IPS-18c (cell line): ENCODE measurements around the gene C3orf33.

ENCODE experiments used
- H3K4me3 ChIP-seq: 2 replicates; pipeline ENCODE4 v1.7.0; 2013; ENCODE audit warnings: low read depth, mild to moderate bottlenecking, low read length, moderate library complexity; ENCODE audit not compliant: insufficient read depth
- H3K9me3 ChIP-seq: one replicate; pipeline ENCODE4 v1.6.1; 2013; ENCODE audit warnings: mild to moderate bottlenecking, low read length, moderate library complexity; ENCODE audit not compliant: control insufficient read depth, insufficient read depth

The C3orf33 gene

DNA sequence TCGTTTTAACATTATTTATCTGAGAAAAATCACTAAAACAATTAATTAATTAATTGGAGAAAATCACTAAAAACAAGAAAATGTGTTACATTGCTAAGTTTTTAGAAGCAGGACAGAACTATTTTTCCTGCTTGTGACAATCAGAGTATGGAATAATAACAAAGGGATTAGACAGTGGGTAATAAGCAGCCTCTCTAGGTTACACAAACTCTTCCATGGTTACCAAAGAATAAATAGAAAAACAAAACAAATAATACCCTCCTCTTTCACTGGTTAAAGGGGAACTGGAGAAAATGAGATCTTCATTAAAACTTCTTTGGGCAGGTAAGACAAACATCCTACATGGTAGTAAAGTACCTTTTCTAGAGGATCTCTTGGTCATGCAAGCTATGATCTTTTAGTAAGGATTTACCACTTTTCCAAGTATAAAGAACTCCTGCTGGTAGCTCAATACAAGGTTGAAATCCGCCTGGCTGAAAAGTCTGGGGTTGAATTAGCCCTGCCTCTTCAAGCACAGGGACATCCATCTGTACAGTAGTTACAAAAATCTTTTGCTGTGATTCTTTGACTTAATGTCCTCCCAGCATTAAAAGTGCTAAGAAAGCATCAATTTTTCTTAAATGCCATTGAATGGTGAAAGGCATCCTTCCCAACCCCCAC is 58.7 kb downstream of the C3orf33 start:
- H3K4me3 ChIP-seq: no peak overlapping the region

GRCh38 chr3:155746703-155747102 is 59.4 kb downstream of the C3orf33 start:
- H3K4me3 ChIP-seq: no peak overlapping the region

More for the DNA sequence above, 58.7 kb downstream of the C3orf33 start:
- H3K9me3 ChIP-seq: no peaks in the 10 kb centered on the region

GRCh38 chr3:155745795-155746550 is 60.1 kb downstream of the C3orf33 start:
- peak overlapping the region; percentile 34; the same call in 1 of the 2 replicates for H3K4me3 ChIP-seq
- H3K9me3 ChIP-seq: no peaks in the 10 kb centered on the region

More at GRCh38 chr3:155746703-155747102, 59.4 kb downstream of the C3orf33 start:
- H3K9me3 ChIP-seq: no peaks in the 10 kb centered on the region

DNA sequence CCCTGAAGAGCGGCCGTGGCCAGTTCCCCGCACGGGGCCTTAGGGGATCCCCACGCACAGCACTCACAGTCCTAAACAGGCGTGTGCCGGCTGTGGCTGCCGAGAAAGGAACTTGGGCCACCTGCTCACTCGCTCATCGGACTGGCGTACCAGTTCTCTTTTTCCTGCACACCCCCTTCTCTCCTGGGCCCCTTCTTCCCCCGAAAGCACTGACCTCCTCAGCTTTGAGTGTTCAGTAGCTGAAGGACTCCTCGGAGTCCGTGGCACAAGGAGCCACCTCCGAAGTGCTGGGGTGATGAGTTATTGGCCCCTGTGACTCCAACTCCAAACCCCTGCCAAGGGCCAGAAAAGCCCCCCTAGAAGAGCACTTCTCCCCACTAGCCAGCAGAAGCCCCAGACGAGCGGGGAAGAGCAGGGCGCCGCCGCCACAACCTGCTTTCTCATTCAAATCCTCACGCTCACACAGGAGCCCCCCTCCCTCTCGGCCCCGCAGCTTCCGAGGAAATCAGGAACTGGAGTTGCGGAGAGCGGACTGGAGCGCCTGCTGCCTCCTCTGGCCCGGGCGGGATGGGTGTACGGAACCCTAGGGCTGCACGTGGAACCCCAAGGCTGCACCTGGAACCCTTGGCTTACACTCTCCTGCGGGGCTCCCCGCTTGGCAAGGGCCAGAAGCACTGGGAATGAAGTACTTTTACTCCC is 61.3 kb downstream of the C3orf33 start, which contains the start of gene PLCH1:
PLCH1 (minus strand) TSS at position 446 of the 699 bp plus-strand sequence. CDS start 40,847 bp downstream, outside the sequence.
- H3K9me3 ChIP-seq: no peaks in the 10 kb centered on the region

GRCh38 chr3:155744010-155744625 is 62.0 kb downstream of the C3orf33 start:
- no peaks in the 10 kb centered on the region for H3K9me3 ChIP-seq
- H3K4me3 ChIP-seq: peak overlapping the region; percentile 78

More for the DNA sequence above, 61.3 kb downstream of the C3orf33 start, which contains the start of gene PLCH1:
- H3K4me3 ChIP-seq: peak within 1 kb of the TSS; percentile 78

DNA sequence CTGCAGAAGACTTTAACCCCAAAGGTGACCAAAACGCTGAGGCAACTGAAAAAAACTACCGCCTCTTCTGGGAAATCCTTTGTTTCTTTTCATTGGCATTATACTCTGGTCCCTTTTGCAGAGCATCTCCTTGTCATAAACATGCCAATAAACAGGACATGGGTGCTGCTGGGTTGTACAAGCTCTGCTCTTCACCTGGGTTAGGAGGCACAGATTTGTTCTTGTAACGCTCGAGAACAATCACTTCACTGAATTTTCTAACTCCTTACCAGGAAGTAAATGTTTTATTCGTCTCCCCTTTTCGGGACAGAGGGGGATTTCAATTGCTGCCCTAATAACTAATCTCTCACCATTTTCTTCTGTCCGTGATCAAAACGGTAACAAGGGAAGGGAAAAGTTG is 62.5 kb downstream of the C3orf33 start:
- peak overlapping the region; percentile 78 for H3K4me3 ChIP-seq
- no peaks in the 10 kb centered on the region for H3K9me3 ChIP-seq

GRCh38 chr3:155742349-155742965 is 63.6 kb downstream of the C3orf33 start:
- H3K4me3 ChIP-seq: no peak overlapping the region
- no peaks in the 10 kb centered on the region for H3K9me3 ChIP-seq

GRCh38 chr3:155741603-155742002 is 64.5 kb downstream of the C3orf33 start:
- Histone ChIP-seq H3K9me3 (no peaks in the 10 kb centered on the region), H3K4me3 (no peak overlapping the region)

- Histone ChIP-seq H3K4me3 (no peak overlapping the region), H3K9me3 (no peaks in the 10 kb centered on the region)
Measured at GRCh38 chr3:155741101-155741500, 65.0 kb downstream of the C3orf33 start.

- H3K9me3 ChIP-seq: no peaks in the 10 kb centered on the region
Measured at GRCh38 chr3:155739154-155739553, 66.9 kb downstream of the C3orf33 start.

DNA sequence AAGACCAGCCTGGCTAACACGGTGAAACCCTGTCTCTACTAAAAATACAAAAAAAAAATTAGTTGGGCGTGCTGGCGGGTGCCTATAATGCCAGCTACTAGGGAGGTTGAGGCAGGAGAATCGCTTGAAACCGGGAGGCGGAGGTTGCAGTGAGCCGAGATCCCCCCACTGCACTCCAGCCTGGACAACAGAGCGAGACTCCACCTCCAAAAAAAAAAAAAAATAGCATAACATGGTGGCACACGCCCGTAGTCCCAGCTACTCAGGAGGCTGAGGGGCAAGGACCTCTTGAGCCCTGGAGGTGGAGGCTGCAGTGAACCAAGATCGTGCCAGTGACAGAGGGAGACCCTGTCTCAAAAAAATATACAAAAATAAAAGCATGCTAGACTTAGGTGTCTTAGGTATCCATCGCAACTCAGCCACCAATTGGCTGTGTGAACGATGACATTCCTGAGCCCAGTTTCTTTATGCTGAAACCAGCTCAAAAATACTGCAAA is 67.5 kb downstream of the C3orf33 start:
- no peak overlapping the region for H3K4me3 ChIP-seq
- H3K9me3 ChIP-seq: no peaks in the 10 kb centered on the region

More at GRCh38 chr3:155739154-155739553, 66.9 kb downstream of the C3orf33 start:
- H3K4me3 ChIP-seq: no peak overlapping the region

DNA sequence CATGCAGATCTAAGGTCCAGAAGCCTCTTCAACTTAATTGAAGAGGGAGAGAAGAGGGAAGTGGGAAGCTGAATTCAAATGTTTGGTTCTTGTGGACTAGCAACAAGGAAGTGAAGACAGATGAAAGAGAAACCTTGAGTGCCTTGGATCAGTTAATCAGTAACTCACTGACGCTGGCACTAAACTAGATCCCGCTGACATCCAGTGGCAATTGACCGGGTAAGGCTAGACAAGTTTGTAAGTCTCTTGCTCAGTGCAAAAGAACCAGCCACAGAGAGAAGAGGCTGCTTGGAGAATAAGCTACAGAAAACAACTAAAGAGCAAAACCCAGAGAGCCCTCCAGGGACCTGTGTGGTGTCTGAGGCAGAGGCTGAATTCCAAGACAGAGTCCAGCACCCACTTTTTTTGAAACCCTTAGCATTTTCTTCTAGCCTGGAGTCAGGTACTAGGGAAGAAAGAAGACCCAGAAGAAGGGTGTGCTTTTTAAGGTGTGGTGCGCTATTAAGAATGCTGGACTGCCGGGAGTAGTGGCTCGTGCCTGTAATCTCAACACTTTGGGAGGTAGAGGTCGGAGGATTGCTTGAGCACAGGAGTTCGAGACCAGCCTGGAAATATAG is 68.1 kb downstream of the C3orf33 start:
- Histone ChIP-seq H3K4me3 (no peak overlapping the region), H3K9me3 (no peaks in the 10 kb centered on the region)

DNA sequence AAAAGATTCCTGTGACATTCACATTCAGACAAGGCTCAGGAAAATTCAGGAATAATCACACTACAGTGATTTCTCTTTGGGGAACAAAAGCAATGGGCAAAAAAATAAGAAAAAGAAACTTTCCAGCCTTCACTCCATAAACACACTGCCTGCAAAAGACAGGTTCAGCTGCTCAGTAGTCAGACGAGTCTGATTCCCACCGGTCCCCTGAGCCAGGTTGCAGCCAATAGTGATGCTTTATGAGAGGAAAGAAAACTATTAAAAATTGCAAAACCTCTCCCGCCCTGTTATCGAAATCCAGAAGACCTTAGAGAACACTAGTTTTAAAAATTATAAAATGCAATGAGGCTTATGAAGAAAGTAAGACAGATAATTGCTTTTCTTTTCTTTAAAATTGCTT is 69.7 kb downstream of the C3orf33 start:
- no peak overlapping the region for H3K4me3 ChIP-seq
- H3K9me3 ChIP-seq: no peaks in the 10 kb centered on the region

GRCh38 chr3:155730843-155731242 is 75.2 kb downstream of the C3orf33 start:
- Histone ChIP-seq H3K9me3 (no peaks in the 10 kb centered on the region), H3K4me3 (no peak overlapping the region)

GRCh38 chr3:155727836-155728235 is 78.2 kb downstream of the C3orf33 start:
- no peaks in the 10 kb centered on the region for H3K9me3 ChIP-seq

DNA sequence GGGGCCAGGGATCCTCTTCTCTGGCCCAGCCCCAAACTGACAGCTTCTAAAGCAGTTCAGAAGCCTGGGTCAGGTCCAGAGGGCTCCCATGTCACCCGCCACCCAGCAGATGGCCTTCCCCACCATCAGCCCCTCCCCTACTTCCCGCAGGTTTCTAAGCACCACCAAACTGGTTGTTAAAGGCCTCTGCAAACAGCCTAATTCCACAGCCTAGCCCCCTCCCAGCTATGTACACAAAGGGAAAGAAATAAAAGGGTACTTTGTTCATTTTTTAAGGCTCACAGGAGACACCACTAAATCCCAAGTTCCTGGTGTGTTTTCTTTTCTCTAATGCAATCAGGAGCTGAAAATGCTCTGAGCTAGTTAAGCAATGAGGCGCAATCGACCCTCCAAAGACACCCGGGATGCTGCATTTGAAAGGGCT is 91.8 kb downstream of the C3orf33 start:
- H3K9me3 ChIP-seq: peaks cover 7% of the 10 kb centered on the region
- no peak overlapping the region for H3K4me3 ChIP-seq

More at GRCh38 chr3:155727836-155728235, 78.2 kb downstream of the C3orf33 start:
- H3K4me3 ChIP-seq: no peak overlapping the region
